Measurements from ENCODE around the gene SPPL3. TPM values are rescaled to one million over a fixed set of nuclear protein-coding genes. Genes with fewer than 3 reads are reported as not detected.

SPPL3 gene
- total and polyA plus RNA-seq, 7 donors: 7.3 to 24.2 (median 17.5) TPM

- TF ChIP-seq, protein P1, sequence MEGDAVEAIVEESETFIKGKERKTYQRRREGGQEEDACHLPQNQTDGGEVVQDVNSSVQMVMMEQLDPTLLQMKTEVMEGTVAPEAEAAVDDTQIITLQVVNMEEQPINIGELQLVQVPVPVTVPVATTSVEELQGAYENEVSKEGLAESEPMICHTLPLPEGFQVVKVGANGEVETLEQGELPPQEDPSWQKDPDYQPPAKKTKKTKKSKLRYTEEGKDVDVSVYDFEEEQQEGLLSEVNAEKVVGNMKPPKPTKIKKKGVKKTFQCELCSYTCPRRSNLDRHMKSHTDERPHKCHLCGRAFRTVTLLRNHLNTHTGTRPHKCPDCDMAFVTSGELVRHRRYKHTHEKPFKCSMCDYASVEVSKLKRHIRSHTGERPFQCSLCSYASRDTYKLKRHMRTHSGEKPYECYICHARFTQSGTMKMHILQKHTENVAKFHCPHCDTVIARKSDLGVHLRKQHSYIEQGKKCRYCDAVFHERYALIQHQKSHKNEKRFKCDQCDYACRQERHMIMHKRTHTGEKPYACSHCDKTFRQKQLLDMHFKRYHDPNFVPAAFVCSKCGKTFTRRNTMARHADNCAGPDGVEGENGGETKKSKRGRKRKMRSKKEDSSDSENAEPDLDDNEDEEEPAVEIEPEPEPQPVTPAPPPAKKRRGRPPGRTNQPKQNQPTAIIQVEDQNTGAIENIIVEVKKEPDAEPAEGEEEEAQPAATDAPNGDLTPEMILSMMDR (IDR thresholded peaks at IDR 0.05): no peak
- Histone ChIP-seq H3K4me3 (no peak overlapping the region), H3K27ac (peak overlapping the region; percentile 49), H3K9me3 (no peaks in the 10 kb centered on the region), H3K4me1 (peaks cover 62% of the 10 kb centered on the region), H3K36me3 (ENCODE audit: insufficient read depth in 1 of 2, low read depth in 1 of 2) (no peaks in the 10 kb centered on the region), H3K27me3 (ENCODE audit: insufficient read depth in 3 of 3, low read length in 2 of 3) (no peaks in the 10 kb centered on the region)
- intact Hi-C loops (cut with DNase I): no loop called here
- no peak for DNase-seq
- no peak for ATAC-seq
- WGBS, 3 donors: 77 to 88% (median 78%) methylated on average over 3 of the region's 3 CpGs
Observed at GRCh38 chr12:120853188-120853587, 51.0 kb downstream of the SPPL3 start.

- 43 to 59% (median 45%) methylated on average over 4 of the region's 4 CpGs for WGBS, 3 donors
- no peaks in the 10 kb centered on the region for H3K9me3 ChIP-seq
- H3K4me1 ChIP-seq: peaks cover 66% of the 10 kb centered on the region
- no peaks in the 10 kb centered on the region for H3K27me3 ChIP-seq (ENCODE audit: insufficient read depth in 3 of 3, low read length in 2 of 3)
- DNase-seq: peak in 1 of 2 donors; percentile 57
- intact Hi-C loops (cut with DNase I): no loop called here
- TF ChIP-seq, protein P1 (IDR thresholded peaks at IDR 0.05): no peak
- H3K4me3 ChIP-seq: no peak overlapping the region
- ATAC-seq: peak; percentile 81 to 90 (median 83)
- H3K27ac ChIP-seq: peak overlapping the region; percentile 87
- H3K36me3 ChIP-seq (ENCODE audit: insufficient read depth in 1 of 2, low read depth in 1 of 2): no peaks in the 10 kb centered on the region
Observed at GRCh38 chr12:120851944-120852343, 52.2 kb downstream of the SPPL3 start.

- DNase-seq: no peak
- TF ChIP-seq, protein P1 (IDR thresholded peaks at IDR 0.05): no peak
- H3K27me3 ChIP-seq (ENCODE audit: insufficient read depth in 3 of 3, low read length in 2 of 3): no peaks in the 10 kb centered on the region
- intact Hi-C loops (cut with DNase I): no loop called here
- peaks cover 66% of the 10 kb centered on the region for H3K4me1 ChIP-seq
- 51 to 70% (median 55%) methylated on average over 7 of the region's 7 CpGs for WGBS, 3 donors
- peak; percentile 18 to 40 (median 29) for ATAC-seq
- H3K36me3 ChIP-seq (ENCODE audit: insufficient read depth in 1 of 2, low read depth in 1 of 2): no peaks in the 10 kb centered on the region
- no peak overlapping the region for H3K4me3 ChIP-seq
- H3K27ac ChIP-seq: peak overlapping the region; percentile 87
- H3K9me3 ChIP-seq: no peaks in the 10 kb centered on the region
Observed at GRCh38 chr12:120851444-120851843, 52.7 kb downstream of the SPPL3 start.

GRCh38 chr12:120849765-120850164 lies 54.4 kb downstream of the SPPL3 start:
- WGBS, 3 donors: 15 to 28% (median 15%) methylated on average over 2 of the region's 2 CpGs
- ATAC-seq: peak; percentile 31 to 72 (median 56)
- Histone ChIP-seq H3K9me3 (no peaks in the 10 kb centered on the region), H3K27me3 (ENCODE audit: insufficient read depth in 3 of 3, low read length in 2 of 3) (no peaks in the 10 kb centered on the region), H3K36me3 (ENCODE audit: insufficient read depth in 1 of 2, low read depth in 1 of 2) (no peaks in the 10 kb centered on the region), H3K4me3 (peak overlapping the region; percentile 23), H3K4me1 (peaks cover 76% of the 10 kb centered on the region), H3K27ac (peak overlapping the region; percentile 87)
- no peak for DNase-seq
- TF ChIP-seq, protein P1 (IDR thresholded peaks at IDR 0.05): no peak
- intact Hi-C loops (cut with DNase I): no loop called here

DNA sequence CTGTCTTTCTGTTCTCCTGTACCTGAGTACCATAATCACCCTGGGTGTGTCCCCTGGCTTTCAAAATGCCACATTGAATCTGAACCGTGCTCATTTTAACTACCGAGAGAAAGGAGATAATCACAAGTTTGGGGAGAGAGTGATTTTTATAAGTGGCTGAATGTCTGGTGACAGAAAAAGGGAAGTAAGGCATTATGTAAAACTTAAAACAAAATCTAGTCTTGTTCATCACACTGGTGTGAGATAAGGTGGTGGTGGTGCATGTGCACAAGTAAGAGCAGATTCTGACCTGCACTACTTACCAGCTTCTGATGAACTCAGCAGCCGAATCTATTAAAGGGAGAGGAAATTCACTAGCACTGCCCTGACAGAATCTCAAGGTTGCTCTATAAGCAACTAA lies 56.3 kb downstream of the SPPL3 start:
- no peak for DNase-seq
- ATAC-seq: no peak
- TF ChIP-seq, protein P1 (IDR thresholded peaks at IDR 0.05): no peak
- H3K9me3 ChIP-seq: no peaks in the 10 kb centered on the region
- no peak overlapping the region for H3K4me3 ChIP-seq
- H3K27me3 ChIP-seq (ENCODE audit: insufficient read depth in 3 of 3, low read length in 2 of 3): no peaks in the 10 kb centered on the region
- 48 to 59% (median 52%) methylated on average over 3 of the region's 3 CpGs for WGBS, 3 donors
- H3K27ac ChIP-seq: peak overlapping the region; percentile 87
- intact Hi-C loops (cut with DNase I): no loop called here
- H3K4me1 ChIP-seq: peaks cover 84% of the 10 kb centered on the region
- no peaks in the 10 kb centered on the region for H3K36me3 ChIP-seq (ENCODE audit: insufficient read depth in 1 of 2, low read depth in 1 of 2)
